H9 (cell line): ENCODE data around the gene DAZAP1. TPM values are rescaled to one million over a fixed set of nuclear protein-coding genes. Genes with fewer than 3 reads are reported as not detected.

Experiments used
- DNase-seq: peaks from one replicate; pipeline ENCODE4 v3.0.0-alpha.2; 2017
- H2AFZ ChIP-seq: one replicate; pipeline ENCODE4 v1.6.1; 2013; ENCODE audit warnings: mild to moderate bottlenecking, low read length, control low read depth, moderate library complexity
- H2AK5ac ChIP-seq: 2 replicates; pipeline ENCODE4 v1.6.1; 2013; ENCODE audit warnings: low read length, control low read depth, mixed read lengths; ENCODE audit not compliant: insufficient read length
- H2BK120ac ChIP-seq: one replicate; pipeline ENCODE4 v1.6.1; 2013; ENCODE audit warnings: low read depth, mild to moderate bottlenecking, low read length, control low read depth, inconsistent platforms; ENCODE audit not compliant: poor library complexity, severe bottlenecking
- H2BK12ac ChIP-seq: 2 replicates; pipeline ENCODE4 v1.6.1; 2013; ENCODE audit warnings: low read length, control low read depth, mixed read lengths, low read depth; ENCODE audit not compliant: insufficient read length
- H2BK15ac ChIP-seq: 2 replicates; pipeline ENCODE4 v1.6.1; 2013; ENCODE audit warnings: low read depth, low read length, control low read depth
- H2BK20ac ChIP-seq: one replicate; pipeline ENCODE4 v1.6.1; 2013; ENCODE audit warnings: low read depth, mild to moderate bottlenecking, low read length, control low read depth, inconsistent platforms; ENCODE audit not compliant: poor library complexity, severe bottlenecking
- H2BK5ac ChIP-seq: 2 replicates; pipeline ENCODE4 v1.6.1; 2013; ENCODE audit warnings: low read length, control low read depth, mixed read lengths; ENCODE audit not compliant: insufficient read length
- H3K14ac ChIP-seq: 2 replicates; pipeline ENCODE4 v1.6.1; 2013; ENCODE audit warnings: low read length, control low read depth; ENCODE audit not compliant: insufficient read depth
- H3K18ac ChIP-seq: 2 replicates; pipeline ENCODE4 v1.6.1; 2013; ENCODE audit warnings: low read depth, mild to moderate bottlenecking, mixed read lengths, low read length, control low read depth; ENCODE audit not compliant: insufficient read length
- H3K23ac ChIP-seq: 2 replicates; pipeline ENCODE4 v1.6.1; 2013; ENCODE audit warnings: low read length, control low read depth, mixed read lengths, low read depth; ENCODE audit not compliant: insufficient read length
- H3K23me2 ChIP-seq: 2 replicates; pipeline ENCODE4 v1.6.1; 2013; ENCODE audit warnings: low read depth, mild to moderate bottlenecking, mixed read lengths, low read length, control low read depth; ENCODE audit not compliant: insufficient read length, poor library complexity, severe bottlenecking
- H3K27ac ChIP-seq: 2 replicates; pipeline ENCODE4 v1.5.1; 2013; ENCODE audit warnings: low read length, control low read depth, mixed read lengths, low read depth; ENCODE audit not compliant: insufficient read length
- H3K27me3 ChIP-seq: 2 replicates; pipeline ENCODE4 v1.6.1; 2013; ENCODE audit warnings: low read length, control low read depth, inconsistent platforms; ENCODE audit not compliant: insufficient read depth
- H3K4ac ChIP-seq: 2 replicates; pipeline ENCODE4 v1.6.1; 2013; ENCODE audit warnings: low read depth, mild to moderate bottlenecking, control low read depth, inconsistent platforms, low read length, moderate library complexity
- H3K4me1 ChIP-seq: 2 replicates; pipeline ENCODE4 v1.6.1; 2013; ENCODE audit warnings: low read length, control low read depth, inconsistent platforms; ENCODE audit not compliant: insufficient read depth
- H3K4me2 ChIP-seq: 2 replicates; pipeline ENCODE4 v1.6.1; 2013; ENCODE audit warnings: low read length, control low read depth, mixed read lengths; ENCODE audit not compliant: insufficient read length, insufficient read depth
- H3K56ac ChIP-seq: 2 replicates; pipeline ENCODE4 v1.6.1; 2013; ENCODE audit warnings: low read depth, mild to moderate bottlenecking, mixed read lengths, low read length, control low read depth; ENCODE audit not compliant: insufficient read length
- H3K79me1 ChIP-seq: 2 replicates; pipeline ENCODE4 v1.6.1; 2013; ENCODE audit warnings: low read depth, mild to moderate bottlenecking, moderate library complexity, low read length, control low read depth, inconsistent platforms; ENCODE audit not compliant: insufficient read depth, poor library complexity, severe bottlenecking
- H3K79me2 ChIP-seq: 2 replicates; pipeline ENCODE4 v1.6.1; 2013; ENCODE audit warnings: low read length, control low read depth, inconsistent platforms; ENCODE audit not compliant: insufficient read depth
- H3K9ac ChIP-seq: 2 replicates; pipeline ENCODE4 v1.6.1; 2013; ENCODE audit warnings: low read length, control low read depth, mixed read lengths; ENCODE audit not compliant: insufficient read length; ENCODE audit errors: extremely low read depth
- H3K9me3 ChIP-seq: one replicate; pipeline ENCODE4 v1.6.1; 2013; ENCODE audit warnings: low read depth, low read length, inconsistent platforms; ENCODE audit not compliant: control insufficient read depth
- H3T11ph ChIP-seq: one replicate; pipeline ENCODE4 v1.6.1; 2013; ENCODE audit warnings: mild to moderate bottlenecking, low read length, control low read depth, inconsistent platforms
- H4K20me1 ChIP-seq: one replicate; pipeline ENCODE4 v1.6.1; 2013; ENCODE audit not compliant: control insufficient read depth, insufficient read length, insufficient read depth
- H4K5ac ChIP-seq: 2 replicates; pipeline ENCODE4 v1.6.1; 2013; ENCODE audit warnings: low read depth, mild to moderate bottlenecking, mixed read lengths, low read length, control low read depth; ENCODE audit not compliant: insufficient read length
- H4K8ac ChIP-seq: replicated peaks from 2 replicates; pipeline ENCODE4 v1.6.1; 2013; ENCODE audit warnings: low read length, control low read depth, mixed read lengths, low read depth; ENCODE audit not compliant: insufficient read length
- H4K91ac ChIP-seq: 2 replicates; pipeline ENCODE4 v1.6.1; 2013; ENCODE audit warnings: low read depth, mild to moderate bottlenecking, moderate library complexity, mixed read lengths, low read length, control low read depth; ENCODE audit not compliant: insufficient read length
- H3K27ac Mint-ChIP-seq, 3 experiments: 2 replicates in 2 of 3; 3 replicates in 1 of 3; pipeline ENCODE4 v1.8.0; 2020 to 2021; ENCODE audit warnings: mixed read lengths in 3 of 3, mild to moderate bottlenecking in 1 of 3, moderate library complexity in 1 of 3
- H3K27me3 Mint-ChIP-seq: 2 replicates; pipeline ENCODE4 v1.8.0; 2021; ENCODE audit warnings: low read depth, mild to moderate bottlenecking, moderate library complexity, mixed read lengths
- H3K36me3 Mint-ChIP-seq, 3 experiments: 2 replicates in 2 of 3; 3 replicates in 1 of 3; pipeline ENCODE4 v1.8.0; 2020 to 2021; ENCODE audit warnings: low read depth in 3 of 3, mixed read lengths in 3 of 3; ENCODE audit not compliant: insufficient read depth in 1 of 3
- H3K4me1 Mint-ChIP-seq, 2 experiments: 2 replicates each; pipeline ENCODE4 v1.8.0; 2020; ENCODE audit warnings: mixed read lengths in 2 of 2
- H3K4me3 Mint-ChIP-seq, 2 experiments: 2 replicates in 1 of 2; 3 replicates in 1 of 2; pipeline ENCODE4 v1.8.0; 2020 to 2021; ENCODE audit warnings: mild to moderate bottlenecking in 2 of 2, mixed read lengths in 2 of 2, moderate library complexity in 1 of 2
- H3K9me3 Mint-ChIP-seq, 2 experiments: 2 replicates in 1 of 2; 3 replicates in 1 of 2; pipeline ENCODE4 v1.8.0; 2020; ENCODE audit warnings: mild to moderate bottlenecking in 2 of 2, mixed read lengths in 2 of 2, moderate library complexity in 1 of 2
- WGBS: extraction: QIAGEN DNeasy Blood & Tissue Kit; methylation state at CpG from one replicate; pipeline ENCODE4 v1.1.7; 2013; ENCODE audit warnings: missing lambda C conversion rate, low lambda C conversion rate, mixed read lengths; ENCODE audit not compliant: insufficient read length; ENCODE audit errors: extremely low coverage; 5-methylcytosine and 5-hydroxymethylcytosine counted together
- total RNA-seq: library from RNA; stranded (reverse); gene quantifications from 2 replicates; pipeline ENCODE4 v1.2.1, GENCODE V29; 2021
- TF ChIP-seq, protein P1 (sequence below): fragments of 200-600 bp; sonication (generic); conservative IDR thresholded peaks from 3 replicates; pipeline ENCODE4 v1.8.0; 2021; ENCODE audit warnings: antibody characterized with exemption, mild to moderate bottlenecking

DAZAP1 gene
- total RNA-seq, 1 experiment from 2014 or later, result 265 TPM

DNA sequence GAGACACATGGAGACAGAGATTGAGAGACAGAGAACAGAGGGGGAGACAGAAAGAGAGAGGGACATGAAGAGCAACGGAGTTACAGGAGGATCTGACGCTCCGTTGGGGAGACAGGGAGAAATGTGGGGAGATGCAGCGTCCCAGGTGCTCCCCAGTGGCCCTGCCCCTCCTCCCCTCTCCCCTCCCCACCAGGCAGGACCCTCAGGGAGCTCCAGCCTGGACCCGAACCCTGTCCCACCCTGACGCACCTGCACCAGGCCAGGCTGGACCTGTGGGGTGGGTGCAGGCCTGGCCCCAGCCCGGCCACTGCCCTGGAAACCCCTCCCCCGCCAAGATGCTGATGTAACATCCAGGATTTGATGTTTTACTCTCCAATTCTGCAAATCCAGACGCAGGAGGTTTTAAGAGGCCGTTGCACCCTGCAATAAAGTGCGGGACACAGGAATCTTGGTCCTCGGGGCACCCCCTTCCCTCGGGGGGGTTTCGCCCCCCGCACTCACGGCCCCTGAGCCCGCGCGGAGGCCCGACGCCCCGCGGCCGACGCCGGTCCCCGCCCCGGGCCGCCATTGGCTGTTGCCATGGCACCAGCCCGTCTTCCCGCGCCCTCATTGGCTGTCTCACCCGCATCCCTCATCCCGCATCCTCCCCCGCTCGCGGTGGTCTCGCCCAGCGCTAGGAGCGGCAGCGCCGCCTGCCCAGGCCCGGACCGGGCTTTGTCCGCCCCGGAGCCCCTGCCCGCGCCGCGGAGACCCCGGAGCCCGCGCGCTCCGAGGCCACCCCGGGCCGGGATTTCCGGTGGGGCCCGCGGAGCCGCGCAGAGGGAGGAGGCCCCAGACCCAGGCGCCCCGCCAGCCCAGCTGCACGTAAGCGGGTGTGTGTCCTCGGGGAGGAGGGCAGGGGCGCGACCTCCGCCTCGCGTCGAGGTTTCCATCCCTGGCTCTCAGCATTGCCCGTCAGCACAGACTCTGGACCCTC is 42.4 kb downstream of the DAZAP1 start, which contains the start of gene APC2:
Gene APC2, plus strand, starts transcription at position 655 of the 976 bp plus-strand sequence. CDS start 2,881 bp downstream, outside the sequence.
- Histone ChIP-seq H3K14ac (peak within 1 kb of the TSS; percentile 59), H3K23me2 (peaks cover 15% of the 10 kb centered on the region), H2AK5ac (no peak within 1 kb of the TSS), H2AFZ (no peak within 1 kb of the TSS), H3K79me1 (no peaks in the 10 kb centered on the region), H3K79me2 (no peaks in the 10 kb centered on the region), H3K9me3 (no peaks in the 10 kb centered on the region), H2BK5ac (no peak within 1 kb of the TSS), H4K91ac (no peak within 1 kb of the TSS), H3K9ac (no peak within 1 kb of the TSS), H3K18ac (peak within 1 kb of the TSS; percentile 22), H3K23ac (no peak within 1 kb of the TSS), H4K5ac (no peak within 1 kb of the TSS), H3K4ac (no peak within 1 kb of the TSS), H2BK20ac (no peak within 1 kb of the TSS), H3K56ac (no peak within 1 kb of the TSS), H2BK15ac (no peak within 1 kb of the TSS), H4K20me1 (no peaks in the 10 kb centered on the region), H3T11ph (no peak within 1 kb of the TSS), H2BK120ac (no peak within 1 kb of the TSS), H3K4me2 (no peak within 1 kb of the TSS), H3K27me3 (peaks cover 24% of the 10 kb centered on the region; the same call in 1 of the 2 replicates), H2BK12ac (no peak within 1 kb of the TSS), H3K27ac (no peak within 1 kb of the TSS), H4K8ac (no peak within 1 kb of the TSS), H3K4me1 (no peaks in the 10 kb centered on the region; the same call in 1 of the 2 replicates)
- H3K4me3 Mint-ChIP-seq, result peak within 1 kb of the TSS; percentile 39 to 74
- TF ChIP-seq, protein P1, sequence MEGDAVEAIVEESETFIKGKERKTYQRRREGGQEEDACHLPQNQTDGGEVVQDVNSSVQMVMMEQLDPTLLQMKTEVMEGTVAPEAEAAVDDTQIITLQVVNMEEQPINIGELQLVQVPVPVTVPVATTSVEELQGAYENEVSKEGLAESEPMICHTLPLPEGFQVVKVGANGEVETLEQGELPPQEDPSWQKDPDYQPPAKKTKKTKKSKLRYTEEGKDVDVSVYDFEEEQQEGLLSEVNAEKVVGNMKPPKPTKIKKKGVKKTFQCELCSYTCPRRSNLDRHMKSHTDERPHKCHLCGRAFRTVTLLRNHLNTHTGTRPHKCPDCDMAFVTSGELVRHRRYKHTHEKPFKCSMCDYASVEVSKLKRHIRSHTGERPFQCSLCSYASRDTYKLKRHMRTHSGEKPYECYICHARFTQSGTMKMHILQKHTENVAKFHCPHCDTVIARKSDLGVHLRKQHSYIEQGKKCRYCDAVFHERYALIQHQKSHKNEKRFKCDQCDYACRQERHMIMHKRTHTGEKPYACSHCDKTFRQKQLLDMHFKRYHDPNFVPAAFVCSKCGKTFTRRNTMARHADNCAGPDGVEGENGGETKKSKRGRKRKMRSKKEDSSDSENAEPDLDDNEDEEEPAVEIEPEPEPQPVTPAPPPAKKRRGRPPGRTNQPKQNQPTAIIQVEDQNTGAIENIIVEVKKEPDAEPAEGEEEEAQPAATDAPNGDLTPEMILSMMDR, result no peak
- peaks cover 91% of the 10 kb centered on the region for H3K27me3 Mint-ChIP-seq
- DNase-seq, result peak; percentile 83
- H3K4me1 Mint-ChIP-seq, result peaks cover 13 to 45% of the 10 kb centered on the region in 2 experiments
- WGBS, result no CpG with 5 or more reads among the region's 74 CpGs
- H3K27ac Mint-ChIP-seq, result peak within 1 kb of the TSS in 2 of 3 experiments; percentile 29 to 58; a peak in 1 of 7 replicates
- no peaks in the 10 kb centered on the region; a peak in 1 of 5 replicates for H3K9me3 Mint-ChIP-seq
- no peaks in the 10 kb centered on the region; a peak in 1 of 7 replicates for H3K36me3 Mint-ChIP-seq
